Measurements from ENCODE around the gene WASHC4. TPM values are rescaled to one million over a fixed set of nuclear protein-coding genes. Genes with fewer than 3 reads are reported as not detected.

WASHC4 gene
- total RNA-seq (2022; extraction: Qiagen RNA extraction; ENCODE audit: low read depth), result 19.0 to 28.2 TPM (median 22.3 TPM) in 5 replicates

GRCh38 chr12:105107494-105108371 is at the start of gene WASHC4:
Gene WASHC4, plus strand, starts transcription at chr12:105107731. Its CDS starts 70 bp downstream, at chr12:105107801.

GRCh38 chr12:105084251-105085250 is 23.0 kb upstream of the WASHC4 start, which contains the start of gene ALDH1L2:
Gene ALDH1L2, minus strand, starts transcription at chr12:105084458. Its CDS starts 22 bp downstream, at chr12:105084436.

Other genes with a start within 250 kb of the WASHC4 start
- 19.9 to 24.8 TPM (median 22.9 TPM) in 5 replicates for gene SLC41A2, start 149.4 kb upstream of the WASHC4 start, total RNA-seq (2022; extraction: Qiagen RNA extraction; ENCODE audit: low read depth)
- gene NOPCHAP1, start 121.4 kb upstream of the WASHC4 start, total RNA-seq (2022; extraction: Qiagen RNA extraction; ENCODE audit: low read depth), result 36.5 to 37.7 TPM (median 37.2 TPM) in 5 replicates
- gene ALDH1L2, start 23.3 kb upstream of the WASHC4 start, total RNA-seq (2022; extraction: Qiagen RNA extraction; ENCODE audit: low read depth), result 2.8 to 3.6 TPM (median 3.3 TPM) in 5 replicates
- gene APPL2, start 128.4 kb downstream of the WASHC4 start, total RNA-seq (2022; extraction: Qiagen RNA extraction; ENCODE audit: low read depth), result 16.1 to 24.4 TPM (median 19.1 TPM) in 5 replicates
- 122 to 134 TPM (median 123 TPM) in 5 replicates for gene C12orf75, start 223.0 kb downstream of the WASHC4 start, total RNA-seq (2022; extraction: Qiagen RNA extraction; ENCODE audit: low read depth)

Data from A549 treated with CpdA at 1 μM for 4 hours (cell line).